DMS153 treated with DMSO at 0.1 percent for 48 hours (cell line): Measurements from ENCODE around the gene CNTD1.

Source experiments
- DNase-seq: peaks from one replicate; lab custom pipeline; 2025; ENCODE audit not compliant: unreplicated experiment; lab: John Stamatoyannopoulos, UW

The CNTD1 gene

DNA sequence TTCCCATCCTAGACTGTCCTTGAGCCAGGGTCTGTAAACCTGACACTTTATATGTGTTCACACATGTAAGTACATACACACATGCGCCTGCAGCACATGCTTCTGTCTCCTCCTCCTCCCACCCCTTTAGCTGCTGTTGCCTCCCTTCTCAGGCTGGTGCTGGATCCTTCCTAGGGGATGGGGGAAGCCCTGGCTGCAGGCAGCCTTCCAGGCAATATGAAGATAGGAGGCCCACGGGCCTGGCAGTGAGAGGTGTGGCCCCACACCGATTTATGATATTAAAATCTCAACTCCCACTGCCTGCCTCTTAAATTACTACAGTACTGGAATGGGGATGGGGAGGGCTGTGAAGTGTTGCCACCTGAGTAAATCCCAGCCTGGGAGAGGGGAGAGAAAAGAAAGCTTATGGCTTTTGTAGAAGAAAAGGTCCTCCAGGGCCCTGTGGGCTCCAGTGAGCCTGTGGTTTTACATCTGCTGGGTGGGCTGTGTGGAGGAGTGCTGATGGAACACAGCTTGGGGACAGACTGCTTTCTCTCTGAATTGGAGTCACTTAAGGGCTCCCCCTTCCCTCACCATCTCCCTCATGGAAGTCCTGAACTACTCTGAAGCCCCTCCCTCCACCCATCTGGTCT lies 19.2 kb upstream of the CNTD1 start:
- DNase-seq: no peak

DNA sequence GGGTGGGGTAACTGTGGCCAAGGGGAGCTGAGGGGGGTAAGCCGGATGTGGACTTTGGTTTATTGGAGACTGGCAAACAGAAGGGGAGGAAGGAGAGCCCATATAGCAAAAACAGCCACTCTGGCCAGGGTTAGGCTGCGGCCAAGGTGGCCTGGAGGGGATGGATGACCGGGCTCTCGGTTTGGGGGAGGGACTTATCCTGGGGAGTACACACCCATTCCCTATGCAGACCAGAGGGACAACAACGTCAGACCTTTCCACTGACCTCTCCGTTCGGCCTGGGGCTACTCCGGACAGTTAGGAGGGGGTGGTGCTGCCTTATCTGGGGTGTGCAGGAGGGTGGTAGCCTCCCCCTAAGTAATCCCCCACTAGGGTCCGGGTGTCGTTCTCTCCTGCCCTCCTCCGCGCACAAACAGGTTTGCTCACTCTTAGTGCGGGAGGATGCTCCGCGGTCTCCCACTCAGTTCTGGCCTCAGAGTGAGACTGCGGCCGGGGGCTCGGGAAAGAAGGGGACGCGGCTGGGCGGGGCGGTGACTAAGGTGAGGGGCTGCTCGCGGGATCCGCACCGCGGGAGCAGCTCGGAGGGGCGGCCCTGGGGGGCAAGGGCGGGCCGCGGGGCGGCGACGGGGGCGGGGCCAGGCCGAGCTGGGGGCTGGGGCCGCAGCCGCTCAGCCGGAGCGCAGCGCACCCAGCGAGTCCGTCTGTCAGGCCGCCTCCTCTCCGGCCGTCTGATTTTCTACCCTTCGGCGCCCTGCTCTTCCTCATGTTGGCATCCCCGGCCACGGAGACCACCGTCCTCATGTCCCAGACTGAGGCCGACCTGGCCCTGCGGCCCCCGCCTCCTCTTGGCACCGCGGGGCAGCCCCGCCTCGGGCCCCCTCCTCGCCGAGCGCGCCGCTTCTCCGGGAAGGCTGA lies 18.5 kb upstream of the CNTD1 start, which contains the start of gene WNK4:
TSS of gene WNK4 (plus strand) at position 675 of the 915 bp plus-strand sequence. CDS start at position 764, 89 bp downstream.
- no peak for DNase-seq

DNA sequence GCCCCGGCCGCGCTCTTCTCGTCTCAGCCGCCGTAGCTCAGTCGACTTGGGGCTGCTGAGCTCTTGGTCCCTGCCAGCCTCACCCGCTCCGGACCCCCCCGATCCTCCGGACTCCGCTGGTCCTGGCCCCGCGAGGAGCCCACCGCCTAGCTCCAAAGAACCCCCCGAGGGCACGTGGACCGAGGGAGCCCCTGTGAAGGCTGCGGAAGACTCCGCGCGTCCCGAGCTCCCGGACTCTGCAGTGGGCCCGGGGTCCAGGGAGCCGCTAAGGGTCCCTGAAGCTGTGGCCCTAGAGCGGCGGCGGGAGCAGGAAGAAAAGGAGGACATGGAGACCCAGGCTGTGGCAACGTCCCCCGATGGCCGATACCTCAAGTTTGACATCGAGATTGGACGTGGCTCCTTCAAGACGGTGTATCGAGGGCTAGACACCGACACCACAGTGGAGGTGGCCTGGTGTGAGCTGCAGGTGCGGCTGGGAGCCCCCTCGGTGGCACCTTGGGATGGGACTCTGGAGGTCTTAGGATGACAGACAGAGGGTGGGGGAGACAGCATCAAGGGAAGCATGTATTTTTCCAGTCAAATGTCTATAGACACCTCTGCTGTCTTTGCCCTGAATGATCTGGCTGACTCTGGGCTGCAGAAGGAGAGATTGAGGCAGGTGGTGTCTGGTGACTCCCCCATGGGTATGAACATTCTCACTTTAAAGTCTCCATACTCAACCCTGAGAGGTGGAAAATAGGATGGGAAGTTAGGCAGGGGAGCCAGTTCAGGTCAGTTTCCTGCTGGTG lies 17.6 kb upstream of the CNTD1 start:
- DNase-seq: no peak

DNA sequence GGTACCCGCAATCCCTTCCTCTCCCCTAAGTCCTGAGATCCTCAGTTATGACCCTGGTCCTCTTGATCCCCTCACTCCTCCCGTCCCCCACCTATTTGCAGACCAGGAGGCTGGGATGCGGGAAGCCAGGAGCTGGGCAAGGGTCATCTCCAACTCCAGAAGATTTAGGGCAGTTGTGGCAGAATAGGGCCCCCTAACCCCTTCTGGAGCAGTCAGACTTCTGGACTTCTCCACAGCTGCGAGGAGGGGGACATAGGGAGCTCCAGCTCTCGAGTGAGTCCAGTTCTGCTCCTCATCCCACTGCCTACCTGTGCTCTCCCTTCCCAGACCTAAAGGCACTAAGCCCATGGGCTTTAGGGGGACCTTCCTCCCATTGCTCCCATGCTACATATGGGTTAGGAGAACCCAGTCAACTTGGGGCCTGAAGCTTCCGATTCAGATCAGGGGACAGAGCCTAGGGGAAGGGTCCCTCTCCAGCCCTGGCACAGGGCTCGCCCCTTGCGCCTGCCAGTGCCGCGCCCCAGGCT lies 17.0 kb upstream of the CNTD1 start:
- DNase-seq: no peak

DNA sequence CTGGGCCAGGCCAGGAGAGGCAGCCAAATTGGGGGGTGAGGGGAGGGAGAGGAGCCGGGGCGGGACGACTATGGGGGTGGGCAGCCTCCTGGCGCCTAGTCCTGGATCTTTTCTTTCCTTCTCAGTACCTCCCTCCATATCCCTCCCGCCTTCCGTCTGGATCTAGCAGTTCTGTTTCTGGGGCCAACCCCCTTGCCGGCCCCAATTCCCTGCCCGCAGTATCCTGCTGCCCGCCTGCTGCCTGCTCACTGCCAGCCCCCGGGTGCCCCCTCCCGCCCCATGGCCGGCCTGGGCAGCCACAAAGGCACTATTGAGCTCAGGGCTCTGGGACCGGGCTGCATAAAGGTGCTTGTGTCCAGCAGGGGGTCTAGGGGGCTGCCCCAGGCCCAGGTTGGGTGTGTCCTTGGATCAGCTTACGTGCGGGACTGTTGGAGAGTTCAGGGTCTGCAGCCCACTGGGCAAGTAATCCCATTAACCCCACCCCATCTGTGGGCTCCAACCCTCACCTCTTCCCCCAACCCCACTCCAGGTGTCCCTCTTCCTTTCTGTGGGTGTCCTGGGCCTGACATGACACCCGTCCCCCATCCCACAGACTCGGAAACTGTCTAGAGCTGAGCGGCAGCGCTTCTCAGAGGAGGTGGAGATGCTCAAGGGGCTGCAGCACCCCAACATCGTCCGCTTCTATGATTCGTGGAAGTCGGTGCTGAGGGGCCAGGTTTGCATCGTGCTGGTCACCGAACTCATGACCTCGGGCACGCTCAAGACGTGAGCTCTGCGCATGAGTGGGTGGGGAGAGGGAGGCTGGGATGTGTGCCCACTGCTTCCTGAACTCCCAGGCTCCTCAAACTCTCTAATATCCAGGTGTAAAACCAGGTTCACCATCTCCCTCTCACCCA lies 16.2 kb upstream of the CNTD1 start:
- no peak for DNase-seq

DNA sequence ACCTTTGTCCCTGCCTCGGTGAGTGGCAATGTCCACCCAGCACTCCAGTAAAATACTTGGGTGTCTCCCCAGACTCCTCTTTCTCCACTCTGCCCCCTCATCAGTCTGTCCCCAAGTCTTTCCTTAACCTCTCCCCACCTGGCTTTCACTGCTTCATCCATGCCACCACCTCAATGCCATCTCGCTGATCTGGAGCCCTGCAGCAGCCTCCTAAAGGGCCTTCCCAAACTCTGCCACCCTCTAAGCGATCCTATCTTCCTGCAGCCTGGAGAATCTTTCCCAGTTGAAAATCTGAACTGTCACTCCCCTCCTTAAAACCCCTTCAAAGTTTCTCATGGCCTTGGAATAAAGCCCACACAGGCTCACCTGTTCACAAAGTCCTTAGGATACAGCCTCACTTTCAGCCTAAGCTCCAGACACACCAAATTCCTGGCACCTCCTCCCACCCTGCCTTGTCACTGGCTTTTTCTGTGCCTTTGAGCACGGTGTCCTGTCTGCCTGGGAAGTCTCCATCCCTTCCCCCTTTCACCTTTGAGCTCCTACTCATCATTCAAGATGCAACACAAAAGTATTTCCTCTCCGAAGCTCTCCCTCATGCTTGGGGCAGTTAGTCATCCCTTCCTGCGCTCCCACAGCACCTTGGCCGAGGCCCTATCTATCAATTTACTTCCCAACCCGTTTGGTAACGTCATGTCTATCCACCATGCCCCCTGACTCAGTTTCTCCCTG lies 15.4 kb upstream of the CNTD1 start:
- DNase-seq: no peak

DNA sequence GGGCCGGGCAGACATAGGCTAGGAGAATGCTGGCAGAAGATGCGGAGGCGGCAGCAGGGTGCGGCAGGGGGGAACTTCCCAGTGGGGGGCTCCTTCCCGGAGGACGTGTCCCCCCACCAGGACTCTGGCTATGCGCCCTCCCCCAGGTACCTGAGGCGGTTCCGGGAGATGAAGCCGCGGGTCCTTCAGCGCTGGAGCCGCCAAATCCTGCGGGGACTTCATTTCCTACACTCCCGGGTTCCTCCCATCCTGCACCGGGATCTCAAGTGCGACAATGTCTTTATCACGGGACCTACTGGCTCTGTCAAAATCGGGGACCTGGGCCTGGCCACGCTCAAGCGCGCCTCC lies 14.9 kb upstream of the CNTD1 start:
- no peak for DNase-seq

DNA sequence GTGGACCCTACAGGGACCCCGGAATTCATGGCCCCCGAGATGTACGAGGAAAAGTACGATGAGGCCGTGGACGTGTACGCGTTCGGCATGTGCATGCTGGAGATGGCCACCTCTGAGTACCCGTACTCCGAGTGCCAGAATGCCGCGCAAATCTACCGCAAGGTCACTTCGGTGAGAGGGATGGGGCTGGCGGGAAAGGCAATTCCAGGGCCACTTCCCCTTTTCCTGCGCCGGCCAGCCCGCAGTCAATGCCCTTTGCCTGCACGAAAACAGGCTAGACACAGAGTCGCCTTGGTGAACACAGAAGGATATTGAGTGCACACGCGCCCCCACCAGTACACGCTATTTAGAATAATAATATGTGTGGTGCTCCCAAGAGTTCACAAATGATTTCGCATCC lies 14.3 kb upstream of the CNTD1 start:
- no peak for DNase-seq

DNA sequence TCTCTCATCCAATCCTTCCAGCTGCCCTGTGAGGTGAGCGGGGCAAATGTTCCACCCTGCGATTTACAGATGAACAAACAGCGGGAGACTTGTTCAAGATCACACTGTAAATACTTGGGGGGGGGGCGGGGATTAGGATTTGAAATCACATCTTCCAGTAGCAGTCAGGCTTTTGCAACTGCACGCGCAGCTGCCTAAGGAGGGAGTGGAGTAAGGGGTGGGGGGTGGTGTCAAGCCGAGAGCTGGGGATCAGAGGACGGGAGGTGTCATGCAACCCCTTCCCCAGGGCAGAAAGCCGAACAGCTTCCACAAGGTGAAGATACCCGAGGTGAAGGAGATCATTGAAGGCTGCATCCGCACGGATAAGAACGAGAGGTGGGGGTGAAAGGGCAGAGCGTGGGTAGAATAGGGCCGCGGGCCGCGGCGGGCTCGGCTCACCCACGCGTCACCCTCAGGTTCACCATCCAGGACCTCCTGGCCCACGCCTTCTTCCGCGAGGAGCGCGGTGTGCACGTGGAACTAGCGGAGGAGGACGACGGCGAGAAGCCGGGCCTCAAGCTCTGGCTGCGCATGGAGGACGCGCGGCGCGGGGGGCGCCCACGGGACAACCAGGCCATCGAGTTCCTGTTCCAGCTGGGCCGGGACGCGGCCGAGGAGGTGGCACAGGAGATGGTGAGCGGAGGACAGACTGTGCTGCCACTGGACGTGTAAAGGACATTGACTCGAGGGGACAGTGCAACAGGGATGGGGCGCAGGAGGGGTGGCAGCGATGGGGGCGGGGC lies 13.7 kb upstream of the CNTD1 start:
- DNase-seq: no peak

DNA sequence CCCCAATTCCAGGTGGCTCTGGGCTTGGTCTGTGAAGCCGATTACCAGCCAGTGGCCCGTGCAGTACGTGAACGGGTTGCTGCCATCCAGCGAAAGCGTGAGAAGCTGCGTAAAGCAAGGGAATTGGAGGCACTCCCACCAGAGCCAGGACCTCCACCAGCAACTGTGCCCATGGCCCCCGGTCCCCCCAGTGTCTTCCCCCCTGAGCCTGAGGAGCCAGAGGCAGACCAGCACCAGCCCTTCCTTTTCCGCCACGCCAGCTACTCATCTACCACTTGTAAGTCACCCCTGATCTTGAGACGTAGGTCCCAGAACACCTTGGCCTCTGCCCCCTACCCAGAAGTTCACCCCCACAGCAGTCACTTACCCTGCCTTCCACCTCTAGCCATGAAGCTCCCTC lies 11.4 kb upstream of the CNTD1 start:
- DNase-seq: no peak

DNA sequence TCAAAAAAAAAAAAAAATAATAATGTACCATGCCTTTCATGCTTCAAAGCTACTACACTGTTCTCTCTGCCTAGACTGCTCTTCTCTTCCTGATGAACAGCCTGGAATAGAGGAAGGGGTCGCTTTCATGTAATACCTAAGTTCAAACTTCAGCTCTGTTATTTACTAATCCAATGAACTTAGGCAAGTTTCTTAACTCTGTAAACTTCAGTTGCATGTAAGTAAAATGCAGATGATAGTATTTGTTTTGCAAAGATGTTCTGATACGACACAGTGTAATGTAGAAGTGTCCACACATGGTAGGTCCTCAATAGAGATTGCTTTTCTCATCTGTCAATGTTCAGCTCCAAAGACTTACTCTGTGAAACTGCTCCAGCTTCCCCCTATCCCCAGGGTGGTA lies 6.7 kb upstream of the CNTD1 start:
- no peak for DNase-seq

DNA sequence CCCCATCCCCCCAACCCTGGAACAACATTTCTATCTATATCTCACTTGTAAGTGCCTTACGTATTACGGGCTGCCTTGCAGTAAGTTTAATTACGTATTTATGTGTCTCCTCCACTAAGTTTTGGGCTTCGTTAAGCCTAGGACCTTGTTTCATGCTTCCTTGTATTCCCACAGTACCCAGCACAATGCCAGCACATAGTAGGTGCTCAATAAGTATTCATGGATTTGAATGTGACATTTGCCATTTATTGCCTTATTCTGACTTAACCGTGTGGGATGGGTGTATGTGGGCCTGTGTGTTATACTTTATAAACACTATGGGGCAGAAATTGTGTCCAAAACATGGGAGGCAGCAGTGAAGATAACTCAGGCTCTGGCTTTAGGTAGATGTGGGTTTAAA lies 6.1 kb upstream of the CNTD1 start:
- DNase-seq: no peak

DNA sequence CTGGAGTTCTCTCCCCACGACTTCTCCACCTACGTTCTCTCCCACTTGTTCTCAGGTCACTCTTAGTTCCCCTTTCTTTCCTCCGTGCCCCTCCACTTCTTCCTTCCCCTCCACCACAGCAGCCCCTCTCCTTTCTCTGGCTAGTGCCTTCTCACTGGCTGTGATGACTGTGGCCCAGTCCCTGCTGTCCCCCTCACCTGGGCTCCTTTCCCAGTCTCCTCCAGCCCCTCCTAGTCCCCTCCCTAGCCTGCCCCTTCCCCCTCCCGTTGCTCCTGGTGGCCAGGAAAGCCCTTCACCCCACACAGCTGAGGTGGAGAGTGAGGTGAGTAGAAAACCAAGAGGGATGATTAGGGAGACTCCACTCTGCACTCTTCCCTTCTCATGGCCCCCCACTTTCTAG lies 3.6 kb upstream of the CNTD1 start:
- no peak for DNase-seq

DNA sequence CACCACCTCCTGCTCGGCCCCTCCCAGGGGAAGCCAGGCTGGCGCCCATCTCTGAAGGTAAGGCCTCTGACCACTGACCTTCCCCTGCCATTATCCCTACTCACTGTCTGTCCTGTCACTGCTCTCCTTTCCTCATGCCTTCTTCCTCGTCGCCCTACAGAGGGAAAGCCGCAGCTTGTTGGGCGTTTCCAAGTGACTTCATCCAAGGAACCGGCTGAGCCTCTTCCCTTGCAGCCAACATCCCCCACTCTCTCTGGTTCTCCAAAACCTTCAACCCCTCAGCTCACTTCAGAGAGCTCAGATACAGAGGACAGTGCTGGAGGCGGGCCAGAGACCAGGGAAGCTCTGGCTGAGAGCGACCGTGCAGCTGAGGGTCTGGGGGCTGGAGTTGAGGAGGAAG lies 3.2 kb upstream of the CNTD1 start:
- DNase-seq: no peak

DNA sequence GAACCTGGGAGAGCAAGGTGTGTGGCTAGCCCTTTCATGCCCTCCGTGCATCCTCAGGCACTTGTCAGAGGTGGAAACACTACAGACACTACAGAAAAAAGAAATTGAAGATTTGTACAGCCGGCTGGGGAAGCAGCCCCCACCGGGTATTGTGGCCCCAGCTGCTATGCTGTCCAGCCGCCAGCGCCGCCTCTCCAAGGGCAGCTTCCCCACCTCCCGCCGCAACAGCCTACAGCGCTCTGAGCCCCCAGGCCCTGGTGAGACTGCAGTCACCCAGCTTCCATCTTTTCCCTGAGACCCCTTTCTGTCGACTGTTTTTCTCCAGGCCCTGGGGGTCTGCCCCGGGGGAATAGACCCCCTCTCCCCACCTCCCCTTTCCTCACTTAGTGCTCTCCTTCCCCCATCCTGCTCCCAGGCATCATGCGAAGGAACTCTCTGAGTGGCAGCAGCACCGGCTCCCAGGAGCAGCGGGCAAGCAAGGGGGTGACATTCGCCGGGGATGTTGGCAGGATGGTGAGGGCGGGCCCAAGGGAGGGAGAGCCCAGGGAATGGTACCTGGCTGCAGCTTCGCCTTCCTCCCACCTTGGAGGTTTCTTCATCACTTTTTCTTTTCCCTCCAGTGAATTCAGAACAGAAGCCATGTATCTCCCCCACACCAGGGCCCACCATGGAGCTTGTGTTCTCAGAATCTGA lies 2.4 kb upstream of the CNTD1 start:
- DNase-seq: no peak

DNA sequence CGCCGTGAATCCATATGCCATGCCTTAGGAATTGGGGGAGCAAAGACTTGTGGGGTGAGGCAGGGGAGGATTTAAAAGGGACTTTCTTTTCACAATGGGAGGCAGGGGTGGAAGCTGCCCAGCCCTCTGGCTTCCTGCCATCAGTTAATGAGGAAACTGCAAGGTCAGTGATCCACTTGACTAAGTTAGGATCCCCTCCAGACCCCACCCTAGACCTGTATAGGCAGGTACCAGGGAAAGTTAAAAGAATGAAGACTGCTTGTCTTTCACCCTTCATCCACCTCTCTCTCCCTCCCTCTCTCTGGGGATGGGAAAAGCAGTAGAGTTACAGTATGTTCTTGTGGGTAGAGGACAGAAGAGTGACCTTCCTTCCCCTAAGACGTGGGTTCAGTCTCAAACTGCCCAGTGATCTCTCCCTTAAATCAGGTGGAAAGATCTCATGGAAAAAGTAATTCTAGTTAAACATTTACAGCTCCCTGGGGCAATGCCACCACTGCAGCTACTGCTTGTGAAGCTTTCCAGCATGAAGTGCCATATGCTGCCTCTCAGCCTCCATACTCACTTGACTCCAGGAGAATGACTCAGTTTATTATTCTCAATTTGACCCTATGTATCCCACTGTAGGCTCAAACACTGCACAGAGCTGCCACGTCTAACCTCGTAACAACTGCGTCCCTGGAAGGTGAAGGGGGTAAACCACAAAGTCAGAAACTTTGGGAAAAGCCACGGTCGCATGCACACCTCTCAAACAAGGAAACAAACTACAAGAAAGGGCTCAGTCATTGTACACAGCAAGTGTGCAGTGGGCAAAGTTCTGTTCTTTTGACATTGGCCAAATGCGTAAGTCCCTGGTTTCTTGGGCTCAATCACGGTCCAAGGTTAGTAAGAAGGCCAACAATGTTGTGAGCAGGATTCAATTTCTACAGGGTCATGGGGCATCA lies 1.3 kb upstream of the CNTD1 start:
- no peak for DNase-seq

DNA sequence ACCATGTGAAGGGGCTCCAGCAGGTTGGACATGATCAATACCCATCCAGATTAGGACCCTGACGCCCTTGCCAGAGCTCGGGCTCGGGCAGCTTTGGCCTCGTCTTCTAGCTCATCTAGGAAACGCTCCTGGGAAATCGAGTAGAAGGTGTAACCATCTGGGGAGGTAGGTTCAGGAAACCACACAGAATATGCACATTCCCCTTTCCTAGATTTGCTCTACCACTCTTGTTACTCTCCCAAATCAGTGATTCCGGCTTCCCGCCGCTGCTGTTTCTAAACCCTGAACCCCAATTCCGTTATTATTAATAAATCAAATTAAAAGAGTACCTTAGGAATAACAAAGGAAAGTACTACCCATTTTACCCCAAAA lies 664 bp upstream of the CNTD1 start:
- DNase-seq: no peak
